ENCODE data around the gene ZFPM1.

DNA sequence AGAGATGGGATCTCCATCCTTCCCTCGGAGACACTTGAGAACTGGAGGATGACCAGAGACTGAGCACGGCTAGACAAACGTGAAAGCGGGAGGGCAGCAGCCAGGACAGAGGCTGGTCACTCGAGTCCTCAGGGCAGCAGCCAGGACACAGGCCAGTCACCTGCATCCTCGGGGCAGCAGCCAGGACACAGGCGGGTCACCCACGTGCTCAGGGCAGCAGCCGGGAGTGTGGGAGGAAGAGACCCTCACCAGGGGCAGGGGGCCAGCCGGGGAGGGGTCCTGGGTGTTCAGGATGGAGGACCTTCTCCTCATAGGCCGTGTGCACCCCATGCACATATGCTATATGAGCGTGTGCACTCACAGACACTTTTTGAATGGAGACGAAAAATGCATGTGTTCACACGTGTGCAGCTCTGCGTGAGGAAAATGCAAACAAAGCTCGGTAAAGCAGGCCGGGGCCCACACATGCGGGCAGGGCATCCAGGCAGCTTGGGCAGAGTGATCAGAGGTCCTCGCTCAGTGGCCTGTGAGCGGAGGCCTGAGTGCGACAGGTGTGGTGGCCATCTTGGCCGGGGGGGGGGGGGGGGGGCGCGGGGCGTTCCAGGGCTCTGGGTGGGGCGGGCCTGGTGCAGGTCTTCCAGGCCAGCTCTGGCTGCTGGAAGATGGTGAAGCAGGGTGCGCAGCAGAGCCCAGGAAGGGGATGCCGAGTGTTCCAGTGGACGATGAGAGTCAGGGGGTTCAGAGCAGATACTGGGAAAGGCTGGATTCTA lies 43.6 kb upstream of the ZFPM1 start:
- TF ChIP-seq, protein P1, sequence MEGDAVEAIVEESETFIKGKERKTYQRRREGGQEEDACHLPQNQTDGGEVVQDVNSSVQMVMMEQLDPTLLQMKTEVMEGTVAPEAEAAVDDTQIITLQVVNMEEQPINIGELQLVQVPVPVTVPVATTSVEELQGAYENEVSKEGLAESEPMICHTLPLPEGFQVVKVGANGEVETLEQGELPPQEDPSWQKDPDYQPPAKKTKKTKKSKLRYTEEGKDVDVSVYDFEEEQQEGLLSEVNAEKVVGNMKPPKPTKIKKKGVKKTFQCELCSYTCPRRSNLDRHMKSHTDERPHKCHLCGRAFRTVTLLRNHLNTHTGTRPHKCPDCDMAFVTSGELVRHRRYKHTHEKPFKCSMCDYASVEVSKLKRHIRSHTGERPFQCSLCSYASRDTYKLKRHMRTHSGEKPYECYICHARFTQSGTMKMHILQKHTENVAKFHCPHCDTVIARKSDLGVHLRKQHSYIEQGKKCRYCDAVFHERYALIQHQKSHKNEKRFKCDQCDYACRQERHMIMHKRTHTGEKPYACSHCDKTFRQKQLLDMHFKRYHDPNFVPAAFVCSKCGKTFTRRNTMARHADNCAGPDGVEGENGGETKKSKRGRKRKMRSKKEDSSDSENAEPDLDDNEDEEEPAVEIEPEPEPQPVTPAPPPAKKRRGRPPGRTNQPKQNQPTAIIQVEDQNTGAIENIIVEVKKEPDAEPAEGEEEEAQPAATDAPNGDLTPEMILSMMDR (IDR thresholded peaks at IDR 0.05; ENCODE audit: low read depth, low read length): no peak
- no peak for TF ChIP-seq EZH2phosphoT487 (IDR thresholded peaks at IDR 0.05; ENCODE audit: low read depth)

Data from OCI-LY3 (cell line).